Brain microvascular endothelial cell (primary cell): ENCODE results near the gene HRH4.

Experiments used
- DNase-seq: peaks from one replicate; pipeline ENCODE4 v3.0.0-alpha.2; 2020
- H3K27ac ChIP-seq: fragments of 250-450 bp; sonication (Bioruptor Pico); 2 replicates; pipeline ENCODE4 v1.5.1; 2020; ENCODE audit warnings: mild to moderate bottlenecking, moderate library complexity
- H3K27me3 ChIP-seq: fragments of 250-450 bp; sonication (Bioruptor Pico); replicated peaks from 2 replicates; pipeline ENCODE4 v1.5.1; 2020; ENCODE audit warnings: mild to moderate bottlenecking
- H3K36me3 ChIP-seq: fragments of 250-450 bp; sonication (Bioruptor Pico); replicated peaks from 2 replicates; pipeline ENCODE4 v1.5.1; 2020; ENCODE audit warnings: mild to moderate bottlenecking
- H3K4me3 ChIP-seq: 2 replicates; pipeline ENCODE4 v1.5.1; 2011; ENCODE audit warnings: low read depth, mild to moderate bottlenecking, control low read depth, low read length, moderate library complexity
- CTCF ChIP-seq: IDR thresholded peaks from 2 replicates; pipeline ENCODE4 v1.5.1; 2011; ENCODE audit warnings: low read depth, mild to moderate bottlenecking, moderate library complexity, low read length, control low read depth, inconsistent platforms; ENCODE audit errors: missing control alignments
- in situ Hi-C: cut with HindIII; loops from 2 replicates; pipeline ENCODE4 v1.10.0; 2017; ENCODE audit warnings: low sequenced_read_pairs, low pct_ligation_motif_present

The HRH4 gene

DNA sequence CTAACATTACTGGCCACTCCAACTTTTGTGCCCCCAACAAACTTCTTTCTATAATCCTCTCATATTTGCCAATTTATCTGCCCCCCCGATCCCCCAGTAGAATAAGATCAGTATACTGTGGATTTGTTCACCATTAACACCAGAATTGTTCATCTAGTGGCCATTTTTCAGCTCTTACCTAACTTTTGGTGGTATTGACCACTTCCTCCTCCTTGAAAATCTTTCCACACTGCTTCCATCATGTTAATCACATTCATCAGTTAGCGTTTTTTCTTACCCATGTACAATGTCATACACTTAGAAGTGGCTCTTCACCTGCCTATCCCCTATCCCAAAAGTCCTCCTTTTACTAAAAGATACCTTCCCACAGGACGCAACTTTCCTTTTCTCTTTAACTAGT, 27.8 kb upstream of the HRH4 start:
- Histone ChIP-seq H3K36me3 (peaks cover 2% of the 10 kb centered on the region), H3K27ac (no peak overlapping the region), H3K4me3 (no peak overlapping the region), H3K27me3 (no peaks in the 10 kb centered on the region)
- in situ Hi-C loops, result no loop called here
- DNase-seq, result no peak
- no peak for TF ChIP-seq CTCF

- no peak overlapping the region for H3K4me3 ChIP-seq
- H3K36me3 ChIP-seq, result peaks cover 2% of the 10 kb centered on the region
- no peak for TF ChIP-seq CTCF
- H3K27me3 ChIP-seq, result no peaks in the 10 kb centered on the region
- DNase-seq, result no peak
- H3K27ac ChIP-seq, result no peak overlapping the region
- in situ Hi-C loops, result no loop called here
Measured at GRCh38 chr18:24436939-24437338, 23.5 kb upstream of the HRH4 start.

DNA sequence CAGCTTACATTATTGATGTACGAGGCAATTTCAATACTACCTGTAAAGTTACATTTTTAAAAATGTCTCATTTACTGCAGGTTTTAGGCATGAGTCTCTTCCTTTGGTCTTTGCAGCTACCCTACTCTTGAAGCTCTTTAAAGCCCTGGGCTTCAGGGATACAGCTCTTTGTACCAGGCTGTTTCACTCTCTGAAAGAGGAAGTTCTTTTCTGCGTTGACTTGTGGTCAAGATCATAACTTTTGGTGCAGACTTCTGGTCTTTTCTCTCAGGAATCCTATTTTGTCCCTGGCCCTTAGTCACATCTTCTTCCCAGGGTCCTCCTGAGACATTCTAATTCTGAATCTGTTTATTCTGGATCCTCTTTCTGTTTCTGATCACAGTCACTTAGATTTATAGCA, 16.6 kb upstream of the HRH4 start:
- Histone ChIP-seq H3K27me3 (no peaks in the 10 kb centered on the region), H3K4me3 (no peak overlapping the region), H3K27ac (no peak overlapping the region), H3K36me3 (peaks cover 24% of the 10 kb centered on the region)
- no peak for TF ChIP-seq CTCF
- no peak for DNase-seq
- in situ Hi-C loops, result no loop called here

- Histone ChIP-seq H3K4me3 (no peak overlapping the region), H3K27ac (no peak overlapping the region), H3K36me3 (peaks cover 41% of the 10 kb centered on the region), H3K27me3 (no peaks in the 10 kb centered on the region)
- DNase-seq, result no peak
- in situ Hi-C loops, result no loop called here
- no peak for TF ChIP-seq CTCF
Measured at GRCh38 chr18:24446453-24446852, 14.0 kb upstream of the HRH4 start.

DNA sequence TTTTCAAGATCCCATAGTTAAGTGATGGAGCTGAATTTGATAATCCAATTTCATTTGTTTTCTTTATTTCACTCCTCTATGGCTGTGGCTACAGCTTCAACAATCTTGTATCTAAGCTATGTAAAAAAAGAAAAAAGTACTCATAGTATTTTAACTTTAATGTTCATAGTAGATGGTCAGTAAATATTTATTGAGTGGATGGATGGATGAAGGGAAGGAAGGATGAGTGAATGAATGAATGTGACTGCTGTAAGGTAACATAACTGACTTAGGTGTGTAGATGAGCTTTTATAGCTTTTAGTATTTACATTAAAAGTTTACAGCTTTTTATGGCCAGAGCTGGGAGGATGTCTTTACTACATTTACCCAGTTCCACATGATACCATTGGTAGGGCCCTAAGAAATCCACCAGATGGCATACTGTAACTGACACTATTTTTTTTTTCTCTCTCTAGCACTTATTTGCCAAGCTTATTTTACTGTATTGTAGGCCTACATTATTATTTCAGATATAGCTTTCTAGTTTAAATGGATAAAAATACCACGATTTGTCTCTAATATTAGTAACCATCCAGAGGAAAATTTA, 13.4 kb upstream of the HRH4 start:
- DNase-seq, result no peak
- Histone ChIP-seq H3K27ac (no peak overlapping the region), H3K4me3 (no peak overlapping the region), H3K36me3 (peaks cover 43% of the 10 kb centered on the region), H3K27me3 (no peaks in the 10 kb centered on the region)
- in situ Hi-C loops, result no loop called here
- TF ChIP-seq CTCF, result peak; percentile 32

DNA sequence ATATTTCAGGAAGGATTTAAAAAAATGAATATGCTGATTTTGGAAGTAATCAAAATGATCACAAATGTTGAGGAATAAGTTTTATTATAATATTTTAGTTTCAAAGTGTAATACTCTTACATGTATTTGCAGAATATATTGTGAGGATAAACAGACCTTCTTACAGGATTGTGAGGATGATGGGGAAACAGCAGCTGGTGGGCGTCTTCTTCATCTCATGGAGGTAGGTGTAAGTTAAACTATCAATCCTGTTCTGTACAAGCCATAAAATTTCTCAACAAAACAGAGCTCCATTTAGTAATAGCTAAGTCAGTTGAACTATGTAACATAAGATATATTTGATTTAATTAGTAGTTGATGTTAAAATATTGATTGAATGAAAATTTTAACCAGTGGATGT, 12.5 kb upstream of the HRH4 start:
- Histone ChIP-seq H3K4me3 (no peak overlapping the region), H3K27me3 (no peaks in the 10 kb centered on the region), H3K36me3 (peaks cover 43% of the 10 kb centered on the region), H3K27ac (no peak overlapping the region)
- no peak for DNase-seq
- no peak for TF ChIP-seq CTCF
- in situ Hi-C loops, result no loop called here
